SH-SY5Y (cell line): ENCODE results near the gene EPS8L1.

Experiments
- GATA2 ChIP-seq: IDR thresholded peaks from 2 replicates; pipeline ENCODE4 v1.6.1; 2011; ENCODE audit warnings: mild to moderate bottlenecking, low read depth, low read length
- GATA3 ChIP-seq: IDR thresholded peaks from 2 replicates; pipeline ENCODE4 v1.6.1; 2011; ENCODE audit warnings: low read depth, mild to moderate bottlenecking, low read length, moderate library complexity

EPS8L1 gene

DNA sequence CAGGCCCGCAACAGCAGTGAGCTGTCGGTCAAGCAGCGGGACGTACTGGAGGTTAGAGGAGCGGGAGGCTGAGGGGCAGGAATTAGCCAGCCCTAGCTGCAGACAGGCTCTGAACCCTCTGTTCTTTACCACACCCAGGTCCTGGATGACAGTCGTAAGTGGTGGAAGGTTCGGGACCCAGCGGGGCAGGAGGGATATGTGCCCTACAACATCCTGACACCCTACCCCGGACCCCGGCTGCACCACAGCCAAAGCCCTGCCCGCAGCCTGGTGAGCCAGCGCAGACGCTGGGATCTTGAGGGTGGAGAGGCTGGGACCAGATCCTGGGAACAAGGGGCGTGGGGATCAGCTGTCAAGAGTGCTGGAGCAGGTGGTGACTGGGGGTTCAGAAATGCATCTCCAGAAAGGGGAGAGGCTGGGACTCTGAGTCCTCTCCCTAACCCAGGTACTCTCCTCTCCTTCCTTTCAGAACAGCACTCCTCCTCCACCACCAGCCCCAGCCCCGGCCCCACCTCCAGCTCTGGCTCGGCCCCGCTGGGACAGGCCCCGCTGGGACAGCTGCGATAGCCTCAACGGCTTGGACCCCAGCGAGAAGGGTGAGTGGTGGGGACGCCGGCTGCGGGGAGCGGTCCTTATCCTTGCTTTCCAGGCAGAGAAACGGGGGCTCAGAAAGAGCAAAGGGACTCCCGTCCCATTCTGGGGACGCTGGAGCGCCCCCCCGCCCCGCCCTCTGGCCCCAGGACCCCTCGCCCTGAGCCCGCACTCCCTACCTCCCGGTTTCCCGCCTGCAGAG lies 10.4 kb downstream of the EPS8L1 start:
- TF ChIP-seq GATA3 (no peak), GATA2 (no peak)

GRCh38 chr19:55086730-55087541 lies 11.3 kb downstream of the EPS8L1 start:
- no peak for TF ChIP-seq GATA2
- no peak for TF ChIP-seq GATA3

GRCh38 chr19:55087542-55087901 lies 11.9 kb downstream of the EPS8L1 start:
- TF ChIP-seq GATA2, result no peak
- TF ChIP-seq GATA3, result no peak

DNA sequence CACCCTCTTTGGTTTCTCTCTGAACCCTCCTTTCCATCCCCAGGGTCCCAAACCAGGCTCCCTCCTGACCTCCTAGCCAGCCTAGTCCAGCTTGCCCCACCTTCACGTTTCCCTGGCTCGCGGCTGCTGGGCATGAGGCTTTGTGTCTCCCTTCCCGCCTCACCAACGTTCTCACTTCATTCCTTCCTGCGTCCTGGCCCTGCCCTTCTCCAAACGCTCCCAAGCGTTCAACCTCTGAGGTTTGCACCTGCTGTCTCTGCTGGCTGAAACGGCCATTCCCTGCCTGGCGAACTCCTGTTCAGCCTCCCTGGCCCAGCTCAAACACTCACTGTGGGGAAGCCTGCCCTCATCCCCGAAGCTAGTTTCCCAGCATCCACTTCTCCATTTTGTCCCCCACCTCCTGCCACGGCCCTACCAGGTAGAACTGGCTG lies 12.4 kb downstream of the EPS8L1 start:
- TF ChIP-seq GATA3 (no peak), GATA2 (no peak)

DNA sequence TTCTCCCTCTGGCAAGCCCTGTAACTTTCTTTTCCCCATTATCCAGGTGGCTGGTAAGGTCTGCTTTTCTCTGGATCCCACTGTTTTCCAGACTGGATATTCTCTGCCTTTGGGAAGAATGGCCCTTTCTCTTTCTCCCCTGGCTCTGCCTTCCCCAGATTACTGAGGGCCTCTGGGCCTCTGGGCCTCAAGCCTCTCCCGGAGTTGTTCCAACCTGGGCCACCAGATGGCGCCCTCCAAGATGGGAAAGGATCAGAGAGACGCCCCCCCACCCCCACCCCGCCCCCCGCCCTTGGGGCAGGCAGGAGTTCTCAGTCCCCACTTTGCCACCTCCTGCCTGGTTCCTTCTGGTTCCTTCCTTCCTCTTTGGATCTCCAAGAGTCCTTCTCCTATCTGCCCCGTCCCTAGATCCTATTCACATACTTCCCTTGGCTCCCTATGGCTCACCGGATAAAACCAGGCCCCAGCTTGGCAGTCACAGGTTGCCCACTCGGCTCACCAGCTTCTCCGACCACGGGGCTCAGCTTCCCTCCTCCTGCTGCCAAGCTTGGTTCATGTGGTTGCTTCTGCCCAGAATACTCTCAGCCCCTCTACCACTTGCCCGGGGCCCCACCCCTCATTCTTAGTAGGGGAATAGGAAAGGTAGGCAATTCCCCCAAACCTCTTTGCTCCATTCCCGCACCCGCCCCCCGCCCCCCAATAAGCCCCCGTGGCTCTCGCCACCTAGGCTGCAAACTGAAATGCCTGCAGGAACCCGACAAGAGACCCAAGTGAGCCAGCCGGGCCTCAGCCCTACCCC lies 13.1 kb downstream of the EPS8L1 start:
- TF ChIP-seq GATA2 (no peak), GATA3 (no peak)

GRCh38 chr19:55089342-55089944 lies 13.8 kb downstream of the EPS8L1 start:
- TF ChIP-seq GATA2 (no peak), GATA3 (no peak)

GRCh38 chr19:55090564-55090963 lies 14.9 kb downstream of the EPS8L1 start:
- TF ChIP-seq GATA2 (no peak), GATA3 (no peak)

DNA sequence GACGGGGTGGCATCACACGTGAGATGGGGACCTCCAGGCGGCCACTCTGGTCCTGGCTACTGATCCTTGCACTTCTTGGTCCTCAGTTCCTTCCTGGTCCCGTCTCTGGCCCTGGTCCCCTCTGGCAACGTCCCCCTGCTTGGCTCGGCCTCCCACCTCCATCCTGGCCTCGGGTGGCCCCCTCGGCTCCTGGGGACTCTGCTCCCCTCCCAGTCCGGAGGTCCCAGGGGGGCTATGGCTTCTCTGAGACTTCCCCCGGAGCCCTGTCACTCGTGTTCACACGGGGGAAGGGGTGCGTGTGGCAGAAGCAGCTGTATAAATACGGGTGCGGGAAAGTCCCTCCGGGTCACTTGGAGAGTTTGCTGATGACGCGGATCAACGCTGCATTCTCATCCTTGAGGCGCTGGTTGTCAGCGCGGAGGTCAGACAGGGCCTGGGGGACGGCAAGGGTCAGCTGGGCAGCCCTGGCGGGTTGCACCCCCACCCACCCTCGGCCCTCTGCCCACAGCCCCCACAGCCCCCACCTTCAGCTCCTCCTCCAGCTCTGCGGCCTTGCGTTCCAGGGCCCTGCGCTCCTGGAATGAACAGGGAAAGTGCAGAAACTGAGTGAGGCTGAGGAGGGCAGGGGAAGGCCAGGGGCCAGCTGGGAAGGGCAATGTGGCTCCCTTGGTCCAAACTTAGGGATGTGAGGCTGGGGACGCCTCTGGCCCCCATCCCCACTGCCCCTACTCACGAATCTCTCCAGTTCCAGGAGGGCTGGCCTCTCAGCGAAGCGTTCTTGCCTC lies 15.6 kb downstream of the EPS8L1 start:
- no peak for TF ChIP-seq GATA3

GRCh38 chr19:55091955-55092354 lies 16.3 kb downstream of the EPS8L1 start:
- TF ChIP-seq GATA2, result no peak
- no peak for TF ChIP-seq GATA3

- TF ChIP-seq GATA3 (no peak), GATA2 (no peak)
Observed at GRCh38 chr19:55092423-55093318, 17.0 kb downstream of the EPS8L1 start.

DNA sequence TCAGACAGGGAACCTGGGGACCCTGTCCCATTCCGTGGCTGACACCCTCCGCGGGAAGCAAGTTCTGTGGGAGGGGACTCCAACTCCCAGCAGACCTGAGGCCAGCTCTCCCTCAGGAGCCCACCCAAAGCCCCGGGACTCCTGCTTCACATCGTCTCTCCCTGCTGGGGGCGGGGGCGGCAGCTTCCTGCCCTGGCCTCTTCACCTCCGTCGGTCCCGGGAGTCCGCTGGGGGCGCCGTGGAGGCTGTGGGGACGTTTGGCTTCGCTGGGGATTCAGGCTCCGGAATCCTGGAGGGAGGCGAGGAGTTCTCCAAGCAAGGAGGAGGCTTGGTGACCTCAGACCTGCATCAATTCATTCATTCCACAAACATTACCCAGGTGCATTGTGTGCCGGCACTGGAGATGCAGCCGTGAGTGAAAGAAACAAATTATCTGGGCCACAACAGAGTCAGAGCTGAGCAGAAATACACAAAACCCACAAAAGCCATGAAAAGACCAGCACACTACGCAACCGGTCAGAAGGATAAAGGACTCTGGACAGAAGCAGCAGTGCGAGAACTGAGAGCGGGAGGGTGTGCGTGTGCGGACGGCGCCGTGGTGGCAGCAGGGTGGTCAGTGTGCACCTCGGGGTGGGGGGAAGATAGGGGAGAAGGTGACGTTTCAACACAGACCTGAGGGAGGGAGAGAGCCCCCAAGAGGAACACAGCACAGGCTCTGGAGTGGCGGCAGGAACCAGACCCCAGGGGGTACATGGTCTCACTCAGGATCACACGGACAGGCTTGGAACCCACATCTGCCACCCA lies 19.0 kb downstream of the EPS8L1 start:
- TF ChIP-seq GATA3 (no peak), GATA2 (no peak)
